GM21786 (cell line): ENCODE measurements around the gene TOX2.

Source experiments
- ATAC-seq: cut with Tn5 transposase; IDR thresholded peaks from one replicate; pipeline ENCODE4 v1.9.1; 2021; ENCODE audit not compliant: unreplicated experiment

TOX2 gene

GRCh38 chr20:44073011-44073674 is 158.5 kb downstream of the TOX2 start:
- ATAC-seq, result no peak

DNA sequence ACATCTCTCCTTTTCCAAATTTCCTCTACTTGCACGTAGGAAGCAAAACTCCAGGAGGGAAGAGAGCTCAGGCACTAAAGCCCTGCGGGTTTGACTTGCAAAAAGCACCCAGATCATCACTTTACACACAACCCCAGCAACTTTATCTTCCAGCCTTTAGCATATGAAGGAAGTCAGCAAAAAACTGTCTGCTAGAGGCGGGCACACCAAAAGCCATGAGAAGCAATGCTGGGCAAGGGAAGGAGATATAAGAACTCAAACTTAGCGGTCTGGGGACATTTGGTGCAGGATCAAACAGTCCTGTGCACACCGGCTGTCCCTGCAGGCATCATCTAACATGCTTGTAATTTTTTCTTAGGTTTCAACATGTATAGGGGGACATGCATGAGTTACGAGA is 159.0 kb downstream of the TOX2 start:
- no peak for ATAC-seq

DNA sequence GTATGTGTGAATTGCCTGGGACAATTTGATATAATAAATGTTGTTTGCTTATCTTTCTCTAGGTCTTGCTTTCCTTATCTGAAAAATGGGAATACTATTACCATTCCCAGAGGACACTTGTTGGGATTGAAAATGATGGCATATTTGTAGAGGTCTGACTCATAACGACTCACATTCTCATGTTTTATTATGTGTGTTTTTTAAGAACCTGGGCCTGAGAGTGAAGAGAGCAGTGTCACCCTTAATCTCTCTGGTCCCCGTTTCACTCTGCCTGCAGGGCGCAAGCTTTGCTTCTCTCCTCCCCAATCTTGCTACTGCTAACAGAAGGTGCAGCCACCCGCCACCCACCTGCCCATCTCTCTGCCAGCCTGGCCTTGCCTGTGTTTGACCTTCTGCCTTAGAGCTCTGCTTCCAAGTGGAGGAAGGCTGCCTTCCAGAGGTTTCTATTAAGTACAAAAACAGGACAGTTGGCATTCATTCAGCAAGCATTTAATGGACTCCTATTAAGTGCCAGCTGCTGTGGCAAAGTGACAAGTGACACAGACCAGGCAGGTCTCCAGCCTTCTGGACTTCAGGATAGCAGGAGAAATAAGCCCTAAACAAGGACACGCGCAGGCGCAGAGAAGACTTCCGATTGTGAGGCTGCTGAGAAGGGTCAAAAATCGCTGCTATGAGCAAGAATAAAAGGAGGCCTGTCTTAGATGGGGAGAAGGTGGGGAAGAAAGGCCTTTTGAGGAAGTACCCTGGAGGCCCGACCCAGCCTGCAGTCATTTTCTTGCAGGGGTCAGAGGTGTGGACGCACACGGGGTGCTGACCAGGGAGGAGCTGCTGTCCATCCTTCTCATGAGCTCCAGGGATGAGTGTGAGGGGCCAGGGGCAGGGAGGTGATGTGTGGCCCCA is 159.8 kb downstream of the TOX2 start:
- no peak for ATAC-seq

DNA sequence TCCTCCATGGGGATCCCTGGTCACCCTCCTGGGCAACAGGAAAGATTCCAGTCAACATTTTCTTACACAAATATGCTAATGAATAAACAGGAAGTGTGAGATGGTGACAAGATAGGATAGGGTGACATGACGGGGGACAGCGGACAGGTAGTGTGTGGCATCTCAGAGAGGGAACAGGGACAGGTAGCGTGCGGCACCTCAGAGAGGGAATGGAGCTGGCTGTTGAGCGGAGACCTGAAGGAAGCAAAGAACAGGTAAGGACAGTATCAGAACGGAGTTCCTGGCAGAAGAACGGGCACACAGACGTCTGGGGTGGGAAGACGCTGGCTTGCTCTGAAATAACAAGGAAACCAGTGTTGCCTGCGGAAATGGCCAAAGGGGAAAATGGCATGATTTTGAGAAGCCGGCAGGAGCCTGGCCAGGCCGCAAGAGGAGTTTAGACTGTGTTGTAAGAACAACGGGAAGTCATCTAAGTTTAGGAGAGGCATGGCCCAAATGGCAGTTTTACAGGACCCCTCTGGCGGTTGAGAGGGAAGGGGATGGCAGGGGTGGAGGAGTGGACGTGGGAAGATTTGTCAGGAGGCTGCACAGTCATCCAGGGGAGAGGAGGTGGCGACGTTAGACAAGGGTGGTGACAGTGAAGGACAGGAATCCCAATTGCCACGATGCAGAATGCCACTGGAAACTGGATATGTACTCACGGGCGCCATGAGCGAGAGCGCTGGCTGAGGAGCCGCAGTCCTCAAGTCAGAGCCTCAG is 160.7 kb downstream of the TOX2 start:
- ATAC-seq, result no peak

DNA sequence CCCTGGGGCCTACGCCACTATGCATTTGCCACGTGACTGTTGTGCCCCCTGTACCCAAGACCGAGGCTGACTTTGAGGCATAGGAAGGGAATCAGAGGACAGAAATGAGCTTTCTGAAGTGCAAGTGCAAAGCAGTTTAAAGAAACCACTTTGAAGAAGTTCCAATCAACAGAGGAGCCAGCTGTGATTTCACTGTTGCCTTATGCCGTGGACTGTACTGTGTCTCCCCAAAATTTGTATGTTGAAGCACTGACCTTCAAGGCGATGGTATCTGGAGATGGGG is 161.2 kb downstream of the TOX2 start:
- ATAC-seq, result no peak

- ATAC-seq, result no peak
Observed at GRCh38 chr20:44079291-44079690, 164.6 kb downstream of the TOX2 start.

DNA sequence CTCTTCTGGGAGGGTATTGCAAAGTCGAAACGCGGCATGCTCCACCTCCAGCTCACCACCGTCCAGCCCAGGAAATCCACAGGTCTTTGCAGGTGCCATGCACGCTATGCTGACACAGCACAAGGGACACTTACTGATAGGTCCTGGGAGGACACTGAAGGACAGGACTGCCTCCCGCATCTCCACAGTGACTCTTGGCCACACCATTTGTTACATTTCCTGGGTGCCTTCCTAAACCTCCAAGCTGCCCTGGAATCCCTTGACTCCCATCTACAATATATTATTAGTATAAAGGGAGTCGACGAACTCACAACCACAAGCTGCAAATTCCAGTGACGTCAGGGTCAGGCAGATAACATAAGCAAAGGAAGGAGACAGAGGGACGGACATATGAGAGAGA is 165.4 kb downstream of the TOX2 start:
- ATAC-seq, result no peak

GRCh38 chr20:44080646-44081267 is 166.1 kb downstream of the TOX2 start:
- peak; percentile 55 for ATAC-seq

GRCh38 chr20:44081476-44081875 is 166.8 kb downstream of the TOX2 start:
- no peak for ATAC-seq

DNA sequence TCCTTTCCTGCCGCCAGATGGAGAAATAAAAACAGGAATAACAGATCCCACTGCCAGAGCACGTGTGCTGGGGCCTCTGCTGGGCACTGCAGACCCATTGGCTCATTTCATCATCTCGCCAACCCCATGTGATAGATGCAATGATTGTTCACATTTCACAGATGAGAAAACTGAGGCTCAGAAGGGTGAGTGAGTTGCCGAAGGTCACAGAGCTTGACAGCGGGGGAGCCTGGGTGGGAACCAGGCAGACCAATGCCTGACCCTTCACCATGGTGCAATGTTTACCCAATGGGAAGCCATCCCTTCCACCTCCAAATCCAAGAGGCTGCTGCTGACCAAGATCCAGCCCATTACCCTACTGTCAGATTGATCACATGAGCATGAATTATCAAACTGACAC is 167.2 kb downstream of the TOX2 start:
- ATAC-seq, result no peak

- ATAC-seq, result no peak
Observed at GRCh38 chr20:44083220-44083933, 168.7 kb downstream of the TOX2 start.

DNA sequence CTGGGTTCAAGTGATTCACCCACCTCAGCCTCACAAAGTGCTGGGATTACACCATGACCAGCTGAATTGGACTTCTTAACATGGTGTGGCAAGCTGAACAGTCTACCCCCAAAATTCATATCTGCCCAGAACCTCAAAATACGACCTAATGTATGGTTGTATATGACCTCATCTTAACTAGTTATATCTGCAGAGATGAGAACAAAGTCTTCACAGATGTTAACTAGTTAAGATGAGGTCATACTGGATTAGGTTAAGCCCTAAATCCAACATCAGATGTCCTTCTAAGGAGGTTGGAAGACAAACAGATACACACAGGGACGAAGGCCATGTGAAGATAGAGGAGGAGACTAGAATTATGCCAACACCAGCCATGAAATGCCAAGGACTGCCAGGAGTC is 169.8 kb downstream of the TOX2 start:
- ATAC-seq, result no peak

DNA sequence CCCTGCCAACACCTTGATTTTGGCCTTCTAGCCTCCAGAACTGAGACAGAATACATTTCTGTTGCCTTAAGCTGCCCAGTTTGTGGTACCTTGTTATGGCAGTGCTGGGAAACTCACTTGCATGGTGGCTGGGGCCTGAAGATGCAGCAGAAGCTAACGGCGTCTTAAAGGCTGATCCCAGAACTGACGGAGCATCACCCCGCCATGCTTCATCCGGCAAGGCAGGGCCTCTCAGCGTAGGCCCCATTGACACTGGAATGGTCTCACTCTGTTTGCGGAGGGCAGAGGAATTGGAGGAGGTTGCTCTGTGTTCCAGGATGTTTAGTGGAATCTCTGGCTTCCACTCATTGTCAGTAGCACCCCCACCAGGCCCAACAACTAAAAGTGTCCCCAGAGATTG is 170.2 kb downstream of the TOX2 start:
- ATAC-seq, result no peak

DNA sequence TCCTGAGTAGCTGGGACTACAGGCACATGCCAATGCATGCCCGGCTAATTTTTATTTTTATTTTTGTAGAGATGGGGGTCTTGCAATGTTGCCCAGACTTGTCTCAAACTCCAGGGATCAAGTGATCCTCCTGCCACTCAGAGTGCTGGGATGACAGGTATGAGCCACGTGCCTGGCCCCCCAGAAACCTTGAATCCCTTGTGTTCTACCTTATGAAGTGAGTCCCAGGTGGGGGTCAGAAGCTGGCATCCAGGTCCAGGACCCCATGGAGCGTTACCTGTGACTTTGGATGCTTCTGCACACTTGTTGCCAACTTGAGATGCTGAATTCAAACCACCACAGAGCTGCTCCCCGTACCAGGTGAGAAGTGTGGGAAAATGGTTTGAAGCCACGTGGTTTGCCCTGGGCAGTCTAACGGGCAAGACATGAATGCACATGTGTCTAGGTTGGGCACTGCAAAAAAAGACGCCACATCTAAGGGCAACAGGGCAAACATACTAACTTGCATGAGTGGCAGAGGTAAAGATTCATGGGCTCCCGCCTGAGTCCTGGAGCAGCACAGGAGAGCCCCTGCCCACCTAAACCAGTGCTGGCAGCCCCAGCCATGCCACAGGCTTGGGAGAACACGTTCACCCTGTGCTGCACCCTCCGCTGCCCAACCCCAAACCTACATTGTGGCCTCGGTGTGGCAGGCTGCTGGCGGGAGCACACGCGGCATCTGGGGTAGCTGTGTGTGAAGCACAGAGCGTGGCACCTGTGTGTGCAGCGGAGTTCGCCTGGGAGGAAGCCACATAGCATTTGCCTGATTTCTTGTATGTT is 171.2 kb downstream of the TOX2 start:
- ATAC-seq, result no peak

- ATAC-seq, result no peak
Observed at GRCh38 chr20:44087051-44087856, 172.6 kb downstream of the TOX2 start.

- no peak for ATAC-seq
Observed at GRCh38 chr20:44087857-44088120, 173.1 kb downstream of the TOX2 start.

DNA sequence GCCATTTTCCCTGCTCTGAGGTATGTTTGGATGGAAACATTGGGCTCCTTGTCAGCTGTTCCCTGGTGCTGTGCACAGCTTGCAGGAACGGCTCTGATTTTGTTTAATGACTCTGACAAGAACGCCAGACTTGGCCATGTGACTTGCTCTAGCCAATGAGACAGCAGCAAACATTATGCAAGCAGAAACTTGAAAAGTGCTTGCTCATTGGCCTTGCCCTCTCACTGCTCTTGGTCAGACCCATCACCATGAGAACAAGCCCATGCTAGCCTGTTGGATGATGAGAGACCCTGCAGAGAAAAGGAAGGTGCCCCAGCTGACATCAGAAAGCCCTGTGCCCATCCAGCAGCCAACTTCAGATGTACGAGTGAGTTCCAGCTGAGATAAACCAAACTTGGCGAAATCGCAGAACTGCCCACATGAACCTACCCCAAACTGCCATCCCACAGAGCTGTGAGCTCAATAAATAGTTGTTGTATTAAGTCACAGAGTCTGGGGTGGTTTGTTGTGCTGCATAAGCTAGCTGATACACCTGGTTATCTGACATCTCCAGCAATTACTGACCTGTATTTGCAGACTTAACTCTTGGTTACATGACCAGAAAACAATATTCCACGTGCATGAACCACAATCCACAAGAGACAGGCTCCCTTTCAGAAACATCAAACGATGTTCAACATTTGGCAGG is 175.5 kb downstream of the TOX2 start:
- ATAC-seq, result no peak

DNA sequence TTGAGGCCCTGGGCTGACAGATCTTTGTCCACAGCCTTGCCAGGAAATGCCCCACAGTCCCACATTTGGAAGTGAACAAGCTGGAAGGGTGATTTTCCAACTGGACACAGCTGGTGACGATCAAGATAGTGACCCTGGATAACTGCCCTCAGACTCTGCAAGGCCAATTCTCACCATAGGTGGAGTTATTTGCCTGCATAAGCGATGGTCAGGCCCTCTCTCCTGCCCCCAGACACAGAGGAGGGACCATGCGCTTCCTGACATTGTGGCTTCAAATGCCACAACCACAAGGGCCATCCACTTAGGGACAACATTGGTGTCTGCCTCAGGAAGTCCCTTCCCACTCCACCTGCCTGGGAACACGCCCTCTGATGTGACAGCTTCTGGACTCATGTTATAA is 176.4 kb downstream of the TOX2 start:
- ATAC-seq, result no peak
